ENCODE data around the gene PRKAR1B. TPM values are rescaled to one million over a fixed set of nuclear protein-coding genes. Genes with fewer than 3 reads are reported as not detected.

PRKAR1B gene
- polyA plus RNA-seq, 3 donors from 2014 or later = 3.0 to 6.1 (median 3.9) TPM

GRCh38 chr7:539731-540411, 187.2 kb downstream of the PRKAR1B start:
- H3K4me3 Mint-ChIP-seq = no peak overlapping the region
- H3K27me3 Mint-ChIP-seq (ENCODE audit: low read depth in 3 of 3) = peaks cover 0 to 1% (median under 1%) of the 10 kb centered on the region in 3 donors
- H3K4me1 Mint-ChIP-seq = peaks cover 0 to 1% of the 10 kb centered on the region in 2 donors
- peaks cover 0 to 2% (median 0%) of the 10 kb centered on the region in 6 donors for H3K9me3 Mint-ChIP-seq
- no peaks in the 10 kb centered on the region for H3K36me3 Mint-ChIP-seq
- DNase-seq = no peak
- no peak overlapping the region for H3K27ac Mint-ChIP-seq

- H3K9me3 Mint-ChIP-seq = peaks cover 0 to 2% (median 0%) of the 10 kb centered on the region in 6 donors
- H3K4me3 Mint-ChIP-seq = no peak overlapping the region
- no peak overlapping the region for H3K27ac Mint-ChIP-seq
- DNase-seq = no peak
- H3K27me3 Mint-ChIP-seq (ENCODE audit: low read depth in 3 of 3) = peaks cover 0 to 2% (median 1%) of the 10 kb centered on the region in 3 donors
- H3K4me1 Mint-ChIP-seq = peaks cover 0 to 1% of the 10 kb centered on the region in 2 donors
- no peaks in the 10 kb centered on the region for H3K36me3 Mint-ChIP-seq
Observed at GRCh38 chr7:538764-539685, 188.1 kb downstream of the PRKAR1B start.

GRCh38 chr7:537911-538634, 189.0 kb downstream of the PRKAR1B start:
- Mint-ChIP-seq H3K36me3 (no peaks in the 10 kb centered on the region), H3K4me3 (no peak overlapping the region), H3K27me3 (ENCODE audit: low read depth in 3 of 3) (peaks cover 0 to 2% (median 0%) of the 10 kb centered on the region in 3 donors), H3K9me3 (peaks cover 0 to 2% (median 0%) of the 10 kb centered on the region in 6 donors), H3K4me1 (peaks cover 0 to 1% of the 10 kb centered on the region in 2 donors), H3K27ac (no peak overlapping the region)
- DNase-seq = no peak

- H3K27ac Mint-ChIP-seq = no peak overlapping the region
- no peak for DNase-seq
- H3K9me3 Mint-ChIP-seq = peaks cover 0 to 2% (median 0%) of the 10 kb centered on the region in 6 donors
Observed at GRCh38 chr7:536231-536630, 190.8 kb downstream of the PRKAR1B start.

GRCh38 chr7:534959-535358, 192.1 kb downstream of the PRKAR1B start:
- no peak for DNase-seq
- H3K4me1 Mint-ChIP-seq = no peaks in the 10 kb centered on the region
- H3K4me3 Mint-ChIP-seq = no peak overlapping the region
- no peaks in the 10 kb centered on the region for H3K36me3 Mint-ChIP-seq
- H3K9me3 Mint-ChIP-seq = no peaks in the 10 kb centered on the region
- peaks cover 0 to 5% (median 0%) of the 10 kb centered on the region in 3 donors for H3K27me3 Mint-ChIP-seq (ENCODE audit: low read depth in 3 of 3)
- no peak overlapping the region for H3K27ac Mint-ChIP-seq

More at GRCh38 chr7:536231-536630, 190.8 kb downstream of the PRKAR1B start:
- Mint-ChIP-seq H3K36me3 (no peaks in the 10 kb centered on the region), H3K4me1 (peaks cover 0 to 1% of the 10 kb centered on the region in 2 donors), H3K4me3 (no peak overlapping the region), H3K27me3 (ENCODE audit: low read depth in 3 of 3) (peaks cover 0 to 5% (median 0%) of the 10 kb centered on the region in 3 donors)

GRCh38 chr7:534075-534474, 193.0 kb downstream of the PRKAR1B start:
- H3K27me3 Mint-ChIP-seq (ENCODE audit: low read depth in 3 of 3) = peaks cover 0 to 5% (median 0%) of the 10 kb centered on the region in 3 donors
- no peaks in the 10 kb centered on the region for H3K9me3 Mint-ChIP-seq
- DNase-seq = no peak
- no peaks in the 10 kb centered on the region for H3K4me1 Mint-ChIP-seq
- no peak overlapping the region for H3K4me3 Mint-ChIP-seq
- H3K36me3 Mint-ChIP-seq = no peaks in the 10 kb centered on the region
- no peak overlapping the region for H3K27ac Mint-ChIP-seq

GRCh38 chr7:533266-533665, 193.8 kb downstream of the PRKAR1B start:
- Mint-ChIP-seq H3K27me3 (ENCODE audit: low read depth in 3 of 3) (peaks cover 0 to 5% (median 0%) of the 10 kb centered on the region in 3 donors), H3K4me3 (no peak overlapping the region), H3K4me1 (no peaks in the 10 kb centered on the region), H3K9me3 (no peaks in the 10 kb centered on the region), H3K36me3 (no peaks in the 10 kb centered on the region), H3K27ac (no peak overlapping the region)
- DNase-seq = no peak

GRCh38 chr7:532379-533143, 194.5 kb downstream of the PRKAR1B start:
- Mint-ChIP-seq H3K4me3 (no peak overlapping the region), H3K27ac (no peak overlapping the region), H3K9me3 (no peaks in the 10 kb centered on the region), H3K27me3 (ENCODE audit: low read depth in 3 of 3) (peaks cover 0 to 5% (median 0%) of the 10 kb centered on the region in 3 donors), H3K36me3 (no peaks in the 10 kb centered on the region), H3K4me1 (no peaks in the 10 kb centered on the region)
- DNase-seq = no peak

- Mint-ChIP-seq H3K27me3 (ENCODE audit: low read depth in 3 of 3) (peaks cover 0 to 5% (median 0%) of the 10 kb centered on the region in 3 donors), H3K36me3 (no peaks in the 10 kb centered on the region), H3K9me3 (no peaks in the 10 kb centered on the region), H3K4me3 (no peak overlapping the region), H3K27ac (no peak overlapping the region), H3K4me1 (no peaks in the 10 kb centered on the region)
- no peak for DNase-seq
Observed at GRCh38 chr7:531777-532176, 195.3 kb downstream of the PRKAR1B start.

GRCh38 chr7:528451-528850, 198.6 kb downstream of the PRKAR1B start:
- no peaks in the 10 kb centered on the region for H3K4me1 Mint-ChIP-seq
- no peaks in the 10 kb centered on the region for H3K36me3 Mint-ChIP-seq
- no peak overlapping the region for H3K27ac Mint-ChIP-seq
- H3K9me3 Mint-ChIP-seq = no peaks in the 10 kb centered on the region
- no peak for DNase-seq
- no peak overlapping the region for H3K4me3 Mint-ChIP-seq
- peaks cover 0 to 9% (median 0%) of the 10 kb centered on the region in 3 donors for H3K27me3 Mint-ChIP-seq (ENCODE audit: low read depth in 3 of 3)

- Mint-ChIP-seq H3K4me1 (no peaks in the 10 kb centered on the region), H3K27ac (no peak overlapping the region), H3K27me3 (ENCODE audit: low read depth in 3 of 3) (peaks cover 0 to 9% (median 0%) of the 10 kb centered on the region in 3 donors)
Observed at GRCh38 chr7:527723-528122, 199.4 kb downstream of the PRKAR1B start.

GRCh38 chr7:526460-527034, 200.5 kb downstream of the PRKAR1B start:
- Mint-ChIP-seq H3K4me1 (peaks cover 0 to 2% of the 10 kb centered on the region in 2 donors), H3K4me3 (no peak overlapping the region)
- DNase-seq = no peak

More at GRCh38 chr7:527723-528122, 199.4 kb downstream of the PRKAR1B start:
- DNase-seq = no peak
- H3K36me3 Mint-ChIP-seq = no peaks in the 10 kb centered on the region
- H3K9me3 Mint-ChIP-seq = no peaks in the 10 kb centered on the region
- no peak overlapping the region for H3K4me3 Mint-ChIP-seq

GRCh38 chr7:525740-526139, 201.3 kb downstream of the PRKAR1B start:
- Mint-ChIP-seq H3K36me3 (no peaks in the 10 kb centered on the region), H3K9me3 (no peaks in the 10 kb centered on the region), H3K4me3 (no peak overlapping the region), H3K27me3 (ENCODE audit: low read depth in 3 of 3) (peaks cover 0 to 8% (median 6%) of the 10 kb centered on the region in 3 donors), H3K27ac (no peak overlapping the region), H3K4me1 (peaks cover 0 to 4% of the 10 kb centered on the region in 2 donors)
- DNase-seq = no peak

More at GRCh38 chr7:526460-527034, 200.5 kb downstream of the PRKAR1B start:
- no peaks in the 10 kb centered on the region for H3K9me3 Mint-ChIP-seq
- H3K27me3 Mint-ChIP-seq (ENCODE audit: low read depth in 3 of 3) = peaks cover 0 to 8% (median 4%) of the 10 kb centered on the region in 3 donors
- no peak overlapping the region for H3K27ac Mint-ChIP-seq
- no peaks in the 10 kb centered on the region for H3K36me3 Mint-ChIP-seq
